Activated naive CD4-positive, alpha-beta T cell treated with anti-CD3 and anti-CD28 coated beads, Interleukin-2, amount 10 ng/mL, durations not matched to agents 7 days and 5 days (primary cell): Measurements from ENCODE around the gene PPP1R1C.

Experiments
- CTCF ChIA-PET: fragments of 350-600 bp; sonication (Branson Sonifier 250); formaldehyde crosslinking; loops from one replicate; lab custom pipeline; 2021; ENCODE audit warnings: antibody characterized with exemption; lab: Charles Lee
- DNase-seq: peaks from one replicate; pipeline ENCODE4 v3.0.0-alpha.2; 2020
- H3K27ac Mint-ChIP-seq: one replicate; pipeline ENCODE4 v1.8.0; 2021; ENCODE audit warnings: mild to moderate bottlenecking, moderate library complexity, mixed read lengths
- H3K27me3 Mint-ChIP-seq: one replicate; pipeline ENCODE4 v1.8.0; 2021; ENCODE audit warnings: mild to moderate bottlenecking, mixed read lengths
- H3K36me3 Mint-ChIP-seq: one replicate; pipeline ENCODE4 v1.8.0; 2021; ENCODE audit warnings: mixed read lengths
- H3K4me1 Mint-ChIP-seq: one replicate; pipeline ENCODE4 v1.8.0; 2021; ENCODE audit warnings: mixed read lengths
- H3K4me3 Mint-ChIP-seq: one replicate; pipeline ENCODE4 v1.8.0; 2021; ENCODE audit warnings: mild to moderate bottlenecking, moderate library complexity, mixed read lengths
- H3K9me3 Mint-ChIP-seq: one replicate; pipeline ENCODE4 v1.8.0; 2021; ENCODE audit warnings: mixed read lengths

PPP1R1C gene

DNA sequence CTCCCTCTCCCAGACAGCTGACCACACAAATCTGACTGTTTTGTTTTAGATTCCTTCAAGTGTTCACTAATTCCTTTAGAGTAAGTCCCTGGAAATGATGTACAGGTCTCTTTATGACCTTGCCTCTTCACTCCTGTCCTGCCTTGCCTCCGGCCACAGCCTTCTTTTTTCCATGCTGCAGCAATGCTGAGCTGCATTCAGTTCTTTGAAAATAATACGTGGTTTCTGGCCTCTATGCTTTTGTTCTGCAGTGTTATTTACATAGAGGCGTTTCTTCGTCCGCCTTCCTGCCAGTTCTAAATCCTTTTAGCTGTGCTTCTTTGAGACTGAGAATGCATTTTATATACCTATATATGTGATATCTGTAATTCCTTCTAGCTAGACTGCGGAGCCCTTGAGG lies 87.2 kb downstream of the PPP1R1C start:
- no peaks in the 10 kb centered on the region for H3K9me3 Mint-ChIP-seq
- CTCF ChIA-PET: interaction anchor here (0.8 to 1.2 kb wide), 3 partner anchors 9 to 996 kb away, joined by 3 read pairs; no protein-coding TSS in a partner anchor
- H3K27me3 Mint-ChIP-seq: no peaks in the 10 kb centered on the region
- no peaks in the 10 kb centered on the region for H3K36me3 Mint-ChIP-seq
- H3K4me1 Mint-ChIP-seq: no peaks in the 10 kb centered on the region
- DNase-seq: no peak
- H3K4me3 Mint-ChIP-seq: no peak overlapping the region
- H3K27ac Mint-ChIP-seq: no peak overlapping the region

DNA sequence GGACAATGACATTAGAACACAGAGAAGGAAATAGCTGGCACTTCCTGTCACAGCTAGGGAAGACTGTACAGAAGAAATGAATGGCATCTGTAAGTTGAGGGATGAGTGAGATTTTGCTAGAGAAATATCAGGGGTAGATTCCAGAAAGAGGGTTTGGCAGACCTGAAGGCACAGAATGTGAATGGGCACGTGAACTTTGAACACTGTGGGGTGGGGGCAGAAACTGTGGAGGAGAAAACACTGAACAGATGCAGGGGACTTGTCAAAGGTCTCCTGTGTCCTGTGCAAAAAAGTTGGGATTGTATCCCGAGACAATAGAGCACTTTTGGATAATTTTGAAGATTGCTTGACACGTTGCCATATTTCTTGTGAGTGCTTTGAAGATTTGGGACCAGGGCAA lies 88.0 kb downstream of the PPP1R1C start:
- Mint-ChIP-seq H3K9me3 (no peaks in the 10 kb centered on the region), H3K27me3 (no peaks in the 10 kb centered on the region), H3K27ac (no peak overlapping the region), H3K4me1 (no peaks in the 10 kb centered on the region), H3K36me3 (no peaks in the 10 kb centered on the region), H3K4me3 (no peak overlapping the region)
- no peak for DNase-seq
- CTCF ChIA-PET: interaction anchor here (0.8 to 0.9 kb wide), 2 partner anchors 8 to 997 kb away, joined by 3 read pairs; no protein-coding TSS in a partner anchor

DNA sequence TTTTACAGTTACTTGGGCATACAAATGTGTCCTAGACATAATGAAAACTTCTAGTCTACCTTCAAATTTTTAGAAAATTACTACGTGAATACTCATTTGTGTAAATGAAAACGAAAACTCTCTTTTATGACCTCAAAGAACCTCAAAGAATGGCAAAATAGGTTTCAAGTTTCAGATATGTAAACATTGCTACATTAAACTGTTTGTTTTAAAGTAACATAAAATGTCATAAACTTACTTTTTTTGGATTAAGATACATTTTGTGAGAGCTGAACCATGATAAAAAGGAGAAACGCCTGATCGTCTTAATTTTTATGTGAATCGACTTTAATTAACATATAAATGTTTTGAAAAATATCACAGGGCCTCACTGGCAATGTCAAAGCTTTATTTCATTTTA lies 91.4 kb downstream of the PPP1R1C start:
- CTCF ChIA-PET: interaction anchor here (0.9 to 3.3 kb wide), 3 partner anchors 11 to 335 kb away, joined by 4 to 19 read pairs (median 7); no protein-coding TSS in a partner anchor
- Mint-ChIP-seq H3K27ac (no peak overlapping the region), H3K4me1 (no peaks in the 10 kb centered on the region), H3K4me3 (no peak overlapping the region), H3K9me3 (no peaks in the 10 kb centered on the region), H3K36me3 (no peaks in the 10 kb centered on the region), H3K27me3 (peaks cover 3% of the 10 kb centered on the region)
- DNase-seq: no peak

DNA sequence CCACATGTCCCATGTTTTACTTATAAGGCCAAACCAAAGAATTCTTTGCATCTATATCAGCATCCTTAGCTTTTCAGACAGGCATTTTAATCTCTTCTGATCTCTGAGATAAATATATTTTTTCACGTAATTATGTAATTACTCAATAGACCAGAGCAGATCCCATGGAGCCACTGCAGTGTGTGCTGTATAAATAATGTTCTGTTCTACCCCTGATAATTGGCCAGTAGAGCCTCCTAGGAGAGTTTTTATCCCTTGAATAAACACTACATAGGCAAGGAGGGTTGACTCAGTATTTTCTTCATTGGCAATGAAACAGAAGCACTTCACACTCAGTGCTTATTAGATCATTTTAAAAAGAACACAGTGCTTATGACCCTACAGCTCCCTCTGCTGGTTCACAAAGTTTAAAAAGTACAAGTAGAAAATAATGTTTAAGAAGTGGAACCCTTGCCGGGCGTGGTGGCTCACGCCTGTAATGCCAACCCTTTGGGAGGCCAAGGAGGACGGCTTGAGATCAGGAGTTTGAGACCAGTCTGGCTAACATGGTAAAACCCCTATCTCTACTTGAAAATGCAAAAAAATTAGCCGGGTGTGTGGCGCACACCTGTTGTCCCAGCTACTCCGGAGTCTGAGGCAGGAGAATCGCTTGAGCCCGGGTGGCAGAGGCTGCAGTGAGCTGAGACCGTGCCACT lies 91.9 kb downstream of the PPP1R1C start:
- no peak for DNase-seq
- CTCF ChIA-PET: interaction anchor here (0.9 to 3.3 kb wide), 3 partner anchors 10 to 335 kb away, joined by 4 to 19 read pairs (median 7); no protein-coding TSS in a partner anchor
- Mint-ChIP-seq H3K36me3 (no peaks in the 10 kb centered on the region), H3K9me3 (no peaks in the 10 kb centered on the region), H3K4me1 (no peaks in the 10 kb centered on the region), H3K27ac (no peak overlapping the region), H3K4me3 (no peak overlapping the region), H3K27me3 (peaks cover 3% of the 10 kb centered on the region)

DNA sequence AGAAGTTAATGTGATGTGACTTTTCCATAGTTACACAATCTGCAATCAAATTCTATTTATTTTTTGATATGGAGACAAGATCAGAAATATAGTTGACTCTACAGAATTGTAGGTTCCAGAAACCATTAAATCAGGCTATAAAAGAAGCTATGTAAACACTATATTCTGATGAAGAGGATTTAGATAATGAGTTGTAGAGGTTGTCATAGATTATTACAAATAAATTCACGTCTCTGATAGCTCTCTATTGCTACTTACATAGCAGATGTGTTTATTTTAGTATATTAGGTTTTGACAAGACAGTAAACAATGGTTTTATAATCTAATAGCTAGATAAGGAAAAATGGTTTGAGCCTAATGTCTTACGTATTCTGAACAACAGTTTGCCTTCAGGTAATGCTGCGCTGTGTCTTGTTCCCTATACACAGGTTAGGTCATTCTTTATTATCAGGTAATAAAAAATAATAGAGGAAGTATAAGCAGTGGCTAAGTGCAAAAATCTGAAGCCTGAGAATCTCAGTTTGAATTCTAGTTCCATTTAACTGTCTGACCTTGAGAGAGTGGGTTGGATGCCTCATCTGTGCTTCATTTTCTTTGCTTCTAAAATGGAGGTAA lies 93.4 kb downstream of the PPP1R1C start:
- Mint-ChIP-seq H3K9me3 (no peaks in the 10 kb centered on the region), H3K27ac (no peak overlapping the region), H3K36me3 (no peaks in the 10 kb centered on the region), H3K4me1 (no peaks in the 10 kb centered on the region), H3K4me3 (no peak overlapping the region), H3K27me3 (peaks cover 3% of the 10 kb centered on the region)
- no peak for DNase-seq
- CTCF ChIA-PET: interaction anchor here (2.7 to 3.3 kb wide), 2 partner anchors 8 to 337 kb away, joined by 7 to 19 read pairs; no protein-coding TSS in a partner anchor

DNA sequence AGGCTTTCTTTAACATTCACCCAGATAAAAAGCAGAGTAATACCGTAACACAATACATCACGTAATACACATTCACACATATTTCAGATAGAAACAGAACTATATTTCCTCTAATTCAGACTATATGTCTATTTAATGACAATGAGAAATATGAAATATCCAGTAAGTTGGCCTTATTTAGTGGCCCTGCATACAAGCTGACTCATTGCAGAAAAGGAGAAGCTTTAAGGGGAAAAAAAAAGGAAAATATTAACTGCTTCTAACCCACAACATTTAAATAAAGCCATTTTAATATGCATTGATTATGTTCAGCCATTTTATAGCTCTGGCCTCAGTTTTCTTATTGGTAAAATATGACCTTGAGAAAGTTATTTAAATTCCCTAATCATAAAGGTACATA lies 94.8 kb downstream of the PPP1R1C start:
- H3K27ac Mint-ChIP-seq: no peak overlapping the region
- CTCF ChIA-PET: no interaction called here
- H3K9me3 Mint-ChIP-seq: no peaks in the 10 kb centered on the region
- DNase-seq: no peak
- H3K27me3 Mint-ChIP-seq: peaks cover 3% of the 10 kb centered on the region
- no peak overlapping the region for H3K4me3 Mint-ChIP-seq
- H3K4me1 Mint-ChIP-seq: no peaks in the 10 kb centered on the region
- no peaks in the 10 kb centered on the region for H3K36me3 Mint-ChIP-seq

DNA sequence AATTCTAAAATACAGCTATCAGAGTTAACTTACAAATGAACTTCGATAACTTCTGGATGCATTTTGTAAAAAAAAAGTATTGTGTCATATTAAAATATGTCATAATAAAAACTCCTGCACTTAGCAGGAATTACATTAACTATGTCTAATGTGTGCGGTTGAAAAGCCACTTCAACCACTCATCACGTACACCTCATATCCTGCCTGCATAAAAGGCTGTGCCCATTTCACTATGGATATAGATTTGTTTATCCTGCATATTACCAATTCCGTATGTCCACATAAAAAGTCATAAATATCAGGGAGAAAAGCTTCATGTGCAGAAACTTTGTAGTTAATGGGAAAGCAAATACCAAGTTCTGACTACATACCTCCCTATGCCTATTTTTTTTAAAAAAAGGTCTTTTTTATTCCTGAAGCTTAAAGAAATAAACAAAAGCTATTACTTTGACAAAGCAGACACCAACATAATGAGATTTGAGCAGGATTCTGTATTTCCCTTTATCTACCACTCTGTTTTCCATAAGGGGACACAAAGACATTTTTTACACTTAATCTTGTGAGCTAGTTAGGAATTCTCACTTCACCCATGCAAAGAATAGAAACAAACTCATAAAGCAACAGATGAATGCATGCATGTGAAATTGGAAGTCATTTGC lies 96.1 kb downstream of the PPP1R1C start:
- H3K4me1 Mint-ChIP-seq: no peaks in the 10 kb centered on the region
- CTCF ChIA-PET: interaction anchor here (1.2 kb wide), 1 partner anchor 9 kb away, joined by 3 read pairs; no protein-coding TSS in a partner anchor
- H3K9me3 Mint-ChIP-seq: no peaks in the 10 kb centered on the region
- H3K4me3 Mint-ChIP-seq: no peak overlapping the region
- no peak overlapping the region for H3K27ac Mint-ChIP-seq
- peaks cover 3% of the 10 kb centered on the region for H3K27me3 Mint-ChIP-seq
- H3K36me3 Mint-ChIP-seq: no peaks in the 10 kb centered on the region
- no peak for DNase-seq

DNA sequence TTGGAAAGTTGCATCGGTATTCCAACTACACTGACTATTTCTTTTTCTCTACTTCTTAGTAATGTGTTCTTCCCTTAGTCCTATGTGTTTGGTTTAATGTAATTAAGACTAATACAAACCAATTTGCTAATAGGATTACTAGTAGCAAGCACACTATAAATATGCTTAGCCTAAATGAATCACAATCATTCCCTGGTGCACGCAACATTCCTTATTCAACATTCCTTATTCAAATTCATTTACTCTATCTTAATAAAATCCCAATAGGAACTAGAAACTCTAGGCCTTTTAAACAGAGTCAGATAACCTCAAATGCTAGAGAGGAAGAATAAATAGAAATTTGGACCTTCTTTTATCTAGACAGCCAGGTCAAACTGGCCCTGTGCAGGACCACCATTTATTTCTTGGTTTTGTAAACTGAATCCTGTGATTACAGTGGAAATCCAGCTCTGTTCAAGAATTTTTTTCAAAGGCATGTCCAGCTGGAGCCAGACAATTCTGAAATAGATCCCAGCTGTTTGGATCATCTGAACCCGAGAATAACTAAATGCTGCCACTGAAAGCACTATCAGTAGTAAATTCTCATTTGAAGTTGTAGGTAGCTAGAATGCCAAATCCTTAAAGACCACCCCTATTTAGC lies 103.1 kb downstream of the PPP1R1C start:
- Mint-ChIP-seq H3K4me1 (no peaks in the 10 kb centered on the region), H3K4me3 (no peak overlapping the region), H3K27me3 (peaks cover 7% of the 10 kb centered on the region), H3K27ac (no peak overlapping the region), H3K9me3 (no peaks in the 10 kb centered on the region), H3K36me3 (no peaks in the 10 kb centered on the region)
- CTCF ChIA-PET: interaction anchor here (2.2 kb wide), 1 partner anchor 11 kb away, joined by 7 read pairs; no protein-coding TSS in a partner anchor
- no peak for DNase-seq

DNA sequence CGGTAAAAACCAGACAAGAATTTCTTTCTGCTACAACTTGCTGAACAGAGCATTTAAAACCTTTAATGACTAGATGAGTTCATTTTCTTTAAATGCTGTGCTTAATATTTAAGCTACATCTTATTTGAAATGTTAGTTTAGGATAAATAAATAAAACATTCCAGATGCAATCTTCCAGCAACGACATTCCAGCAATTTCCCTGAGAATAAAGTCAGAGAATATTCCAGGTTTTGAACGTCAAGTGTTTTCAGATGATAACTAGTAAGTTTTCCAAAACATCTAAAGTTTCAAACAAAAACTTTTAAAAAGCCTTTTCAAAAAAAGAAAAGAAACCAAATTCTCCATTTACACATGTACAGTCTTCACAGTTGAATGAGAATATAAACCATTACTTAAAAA lies 104.8 kb downstream of the PPP1R1C start:
- Mint-ChIP-seq H3K9me3 (no peaks in the 10 kb centered on the region), H3K27ac (no peak overlapping the region), H3K4me3 (no peak overlapping the region), H3K27me3 (peaks cover 7% of the 10 kb centered on the region), H3K36me3 (no peaks in the 10 kb centered on the region), H3K4me1 (no peaks in the 10 kb centered on the region)
- DNase-seq: no peak
- CTCF ChIA-PET: no interaction called here

DNA sequence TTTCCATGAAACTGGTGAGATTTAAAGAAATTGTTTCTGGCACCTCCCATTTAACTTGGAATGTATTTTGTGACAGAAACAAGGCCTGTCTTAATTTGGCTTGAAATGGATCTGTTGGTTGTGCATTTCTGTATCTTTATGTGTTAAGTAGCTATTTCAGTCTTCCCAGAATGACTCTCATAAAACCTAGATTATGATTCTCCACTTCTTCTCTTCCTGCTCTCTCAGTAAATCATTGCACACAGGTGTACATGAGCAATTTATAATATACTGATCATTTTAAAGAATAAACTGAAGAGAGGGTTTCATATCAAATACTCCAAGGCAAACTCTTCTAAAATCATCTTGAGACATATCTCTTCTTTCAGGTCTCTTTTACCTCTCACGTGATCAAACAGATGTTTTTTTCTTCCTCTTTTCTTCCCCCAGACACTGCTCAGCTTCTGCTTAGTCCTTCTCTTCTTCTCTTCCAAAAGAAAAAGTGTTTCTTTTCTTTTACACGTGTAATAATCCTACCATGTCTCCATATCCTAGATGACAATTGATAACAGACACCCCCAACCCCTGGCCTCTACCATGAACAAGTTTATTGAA lies 112.0 kb downstream of the PPP1R1C start:
- H3K4me1 Mint-ChIP-seq: no peaks in the 10 kb centered on the region
- CTCF ChIA-PET: no interaction called here
- H3K9me3 Mint-ChIP-seq: no peaks in the 10 kb centered on the region
- H3K27ac Mint-ChIP-seq: no peak overlapping the region
- H3K4me3 Mint-ChIP-seq: no peak overlapping the region
- no peak for DNase-seq
- H3K27me3 Mint-ChIP-seq: peaks cover 4% of the 10 kb centered on the region
- no peaks in the 10 kb centered on the region for H3K36me3 Mint-ChIP-seq

DNA sequence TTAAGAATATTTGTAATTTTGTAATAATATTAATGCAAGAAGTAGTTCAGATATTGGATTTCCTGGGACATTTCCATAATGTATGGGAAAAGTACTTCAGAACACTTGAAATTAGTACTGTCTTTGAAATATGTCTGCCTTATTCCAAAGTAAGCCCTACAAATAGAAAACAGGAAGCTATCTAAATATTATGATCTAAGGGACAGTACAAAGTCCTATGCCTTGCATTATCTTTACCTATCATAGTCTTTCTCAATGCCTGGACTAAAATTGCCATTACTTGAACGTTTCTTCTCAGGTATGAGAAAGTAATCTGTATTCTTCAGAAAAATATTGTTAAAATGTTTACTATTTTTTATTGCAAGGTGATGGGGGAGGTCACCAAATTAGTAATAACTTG lies 113.0 kb downstream of the PPP1R1C start:
- Mint-ChIP-seq H3K36me3 (no peaks in the 10 kb centered on the region), H3K4me1 (no peaks in the 10 kb centered on the region), H3K27ac (no peak overlapping the region), H3K9me3 (no peaks in the 10 kb centered on the region), H3K27me3 (no peaks in the 10 kb centered on the region), H3K4me3 (no peak overlapping the region)
- CTCF ChIA-PET: no interaction called here
- no peak for DNase-seq

DNA sequence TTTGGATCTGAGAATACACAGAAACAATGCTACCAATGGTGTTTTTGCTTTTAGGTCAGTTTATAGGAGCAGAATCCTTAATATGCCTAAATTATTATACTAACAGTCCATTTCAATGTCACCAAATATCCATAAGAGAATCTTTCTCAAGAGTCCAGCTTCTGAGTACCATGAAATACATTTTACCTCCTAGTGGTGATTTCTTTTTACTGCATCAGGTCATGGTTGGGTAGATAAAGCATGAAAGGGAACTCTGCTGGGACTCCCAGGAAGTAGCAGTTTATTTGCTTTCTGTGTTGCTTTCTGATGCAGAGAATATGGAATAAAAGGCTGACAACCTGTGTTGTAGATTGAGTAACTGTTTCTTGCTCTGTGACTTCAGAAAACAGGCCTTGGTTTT lies 115.6 kb downstream of the PPP1R1C start:
- Mint-ChIP-seq H3K4me3 (no peak overlapping the region), H3K27me3 (no peaks in the 10 kb centered on the region), H3K36me3 (no peaks in the 10 kb centered on the region), H3K9me3 (no peaks in the 10 kb centered on the region), H3K4me1 (no peaks in the 10 kb centered on the region), H3K27ac (no peak overlapping the region)
- no peak for DNase-seq
- CTCF ChIA-PET: no interaction called here

DNA sequence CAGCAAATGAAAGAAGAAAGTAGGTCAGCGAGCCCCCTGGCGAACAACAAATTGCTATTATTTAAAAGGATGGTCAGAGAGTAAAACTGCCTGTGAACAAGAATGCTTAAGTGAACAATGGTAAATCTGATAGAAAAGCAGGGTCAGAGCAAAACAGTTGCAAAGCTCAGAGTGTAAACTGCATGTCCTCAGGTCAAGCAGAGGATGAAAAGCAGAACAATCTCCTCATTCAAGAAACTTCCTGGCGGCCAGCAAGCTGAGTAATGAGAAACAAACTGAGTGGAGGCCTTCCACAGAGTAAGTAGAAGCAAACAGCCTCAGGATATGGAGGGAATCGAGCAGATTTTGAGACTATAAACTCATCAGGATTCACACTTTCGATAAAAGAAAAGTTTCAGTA lies 117.9 kb downstream of the PPP1R1C start:
- Mint-ChIP-seq H3K4me1 (no peaks in the 10 kb centered on the region), H3K27ac (no peak overlapping the region), H3K36me3 (no peaks in the 10 kb centered on the region), H3K4me3 (no peak overlapping the region), H3K9me3 (no peaks in the 10 kb centered on the region), H3K27me3 (no peaks in the 10 kb centered on the region)
- CTCF ChIA-PET: no interaction called here
- DNase-seq: no peak

DNA sequence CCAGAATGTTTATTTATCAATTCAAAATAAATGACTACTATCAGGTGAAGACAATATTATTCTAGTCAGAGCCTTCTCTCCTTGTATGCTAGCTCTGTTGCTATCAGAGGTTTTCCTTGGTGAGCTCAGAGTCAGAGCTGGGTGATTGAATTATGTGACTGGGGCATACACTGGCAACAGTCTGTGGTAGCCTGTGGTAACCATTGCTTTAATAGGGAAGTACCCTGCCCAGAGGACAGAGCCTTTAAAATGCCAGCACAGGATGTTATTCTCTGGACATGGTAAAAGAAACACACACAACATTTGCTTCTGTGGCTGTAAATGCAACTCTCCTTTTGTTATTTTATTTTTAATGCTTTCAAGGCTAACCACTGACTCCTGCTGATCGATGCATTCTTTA lies 124.7 kb downstream of the PPP1R1C start:
- Mint-ChIP-seq H3K27me3 (peaks cover 3% of the 10 kb centered on the region), H3K4me3 (no peak overlapping the region), H3K4me1 (no peaks in the 10 kb centered on the region), H3K36me3 (no peaks in the 10 kb centered on the region), H3K9me3 (no peaks in the 10 kb centered on the region), H3K27ac (no peak overlapping the region)
- no peak for DNase-seq
- CTCF ChIA-PET: no interaction called here
